CD4-positive, CD25-positive, alpha-beta regulatory T cell (primary cell): ENCODE data around the gene SRRM5. TPM values are rescaled to one million over a fixed set of nuclear protein-coding genes. Genes with fewer than 3 reads are reported as not detected.

Experiments used
- ATAC-seq, 2 donors: fragments of 150-1000 bp; cut with Tn5 transposase; one replicate each; pipeline ENCODE4 v1.10.0; 2021; ENCODE audit warnings: low read depth in 2 of 2, moderate number of reproducible peaks in 2 of 2, moderate library complexity in 1 of 2
- DNase-seq, 3 donors: peaks; one replicate each; pipeline versions ENCODE4 v3.0.0 to v3.0.0-alpha.2; 2012 to 2022; ENCODE audit warnings: mixed read lengths in 1 of 3
- H3K27ac ChIP-seq: one replicate; pipeline ENCODE4 v1.7.0; 2013; ENCODE audit warnings: mild to moderate bottlenecking, low read length; ENCODE audit not compliant: insufficient read depth, poor library complexity, severe bottlenecking
- H3K27me3 ChIP-seq: one replicate; pipeline ENCODE4 v1.7.0; 2013; ENCODE audit warnings: low read length; ENCODE audit not compliant: control insufficient read depth, insufficient read depth
- H3K36me3 ChIP-seq: one replicate; pipeline ENCODE4 v1.7.0; 2013; ENCODE audit warnings: mild to moderate bottlenecking, low read length, moderate library complexity; ENCODE audit not compliant: control insufficient read depth, insufficient read depth
- H3K4me1 ChIP-seq: 2 replicates; pipeline ENCODE4 v1.7.0; 2013; ENCODE audit warnings: mild to moderate bottlenecking, low read length; ENCODE audit not compliant: insufficient read depth, control insufficient read depth, poor library complexity, severe bottlenecking
- H3K4me3 ChIP-seq: one replicate; pipeline ENCODE4 v1.7.0; 2013; ENCODE audit warnings: low read depth, mild to moderate bottlenecking, low read length, moderate library complexity
- H3K9me3 ChIP-seq, 2 experiments: 1 replicate in 1 of 2; 2 replicates in 1 of 2; pipeline ENCODE4 v1.7.0; 2013; ENCODE audit warnings: low read length in 2 of 2, mild to moderate bottlenecking in 1 of 2, moderate library complexity in 1 of 2; ENCODE audit not compliant: control insufficient read depth in 2 of 2
- H3K27ac Mint-ChIP-seq, 3 donors: one replicate each; pipeline ENCODE4 v1.8.0; 2020 to 2022; ENCODE audit warnings: mild to moderate bottlenecking in 3 of 3, mixed read lengths in 3 of 3, moderate library complexity in 2 of 3
- H3K27me3 Mint-ChIP-seq: one replicate; pipeline ENCODE4 v1.8.0; 2022; ENCODE audit warnings: mild to moderate bottlenecking, mixed read lengths
- H3K36me3 Mint-ChIP-seq: one replicate; pipeline ENCODE4 v1.8.0; 2020; ENCODE audit warnings: mixed read lengths
- H3K4me1 Mint-ChIP-seq, 4 donors: one replicate each; pipeline ENCODE4 v1.8.0; 2020 to 2022; ENCODE audit warnings: mixed read lengths in 4 of 4, mild to moderate bottlenecking in 1 of 4
- H3K4me3 Mint-ChIP-seq, 4 donors: one replicate each; pipeline ENCODE4 v1.8.0; 2020 to 2022; ENCODE audit warnings: mild to moderate bottlenecking in 4 of 4, mixed read lengths in 4 of 4, moderate library complexity in 3 of 4
- H3K9me3 Mint-ChIP-seq, 7 donors: one replicate each; pipeline ENCODE4 v1.8.0; 2020 to 2022; ENCODE audit warnings: mixed read lengths in 7 of 7, mild to moderate bottlenecking in 3 of 7, moderate library complexity in 2 of 7
- polyA plus RNA-seq, 4 donors: library from polyadenylated mRNA; unstranded; fragments of 300-500 nt; fragmentation: Illumina TruSeq; gene quantifications; one replicate each; pipeline ENCODE4 v1.2.3, GENCODE V29; 2021
- total RNA-seq: library from RNA; stranded (reverse); gene quantifications from one replicate; pipeline ENCODE4 v1.2.3, GENCODE V29; 2022

Gene SRRM5, protein sequence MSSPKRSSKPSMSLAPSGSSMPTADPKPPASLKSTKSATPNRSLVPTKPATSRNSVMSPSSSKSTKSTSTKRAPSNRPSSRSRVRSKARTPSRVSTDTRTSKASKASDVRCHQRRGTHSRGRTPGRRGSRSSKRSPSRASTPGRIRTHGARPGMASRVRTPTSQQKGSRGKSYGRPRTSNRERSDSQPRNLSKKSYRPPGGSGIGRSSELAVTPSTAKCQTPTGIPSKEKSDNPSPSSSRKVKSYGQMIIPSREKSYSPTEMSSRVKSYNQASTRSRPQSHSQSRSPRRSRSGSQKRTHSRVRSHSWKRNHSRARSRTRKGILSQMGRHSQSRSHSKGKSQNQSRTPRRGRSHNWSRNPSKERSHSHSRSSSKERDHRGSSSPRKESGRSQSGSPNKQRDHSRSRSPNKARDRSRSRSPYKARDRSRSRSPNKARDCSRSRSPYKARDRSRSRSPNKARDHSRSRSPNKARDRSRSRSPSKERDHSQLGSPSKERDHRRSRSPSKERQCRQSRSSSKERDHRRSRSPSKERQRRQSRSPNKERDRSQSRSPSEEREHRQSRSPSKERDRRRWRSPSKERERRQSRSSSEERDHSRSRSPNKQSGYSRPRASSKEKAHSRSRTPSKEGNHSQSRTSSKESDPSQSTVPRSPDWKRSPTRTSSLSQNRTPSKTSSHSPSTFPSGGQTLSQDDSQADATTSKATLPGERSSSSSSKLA
- total RNA-seq, result 0.64 TPM
- polyA plus RNA-seq, result 1 to 10 TPM in 1 of 4 donors, under 1 TPM in 3; 0.42 to 1.1 (median 0.63) TPM

DNA sequence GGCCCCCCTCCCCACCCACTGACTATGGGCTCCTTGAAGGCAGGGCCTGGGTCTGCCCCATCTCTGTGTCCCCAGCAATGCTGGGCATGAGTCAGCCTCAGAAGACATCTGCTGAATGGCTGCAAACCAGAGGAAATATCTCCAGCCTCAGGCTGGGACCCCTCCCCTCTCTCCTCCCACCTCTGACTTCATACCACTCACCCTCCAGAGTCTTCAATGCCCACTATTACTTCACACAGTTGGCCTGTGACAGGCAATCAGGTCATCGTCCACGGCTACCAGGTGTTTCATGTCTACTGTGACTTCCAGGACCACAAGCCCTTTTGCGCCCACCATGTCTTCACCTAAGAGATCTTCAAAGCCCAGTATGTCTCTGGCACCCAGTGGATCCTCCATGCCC lies at the start of gene SRRM5:
TSS of gene SRRM5 (plus strand) at position 301 of the 400 bp plus-strand sequence. CDS start at position 335, 34 bp downstream.
- no peak within 1 kb of the TSS for H3K4me3 Mint-ChIP-seq
- Histone ChIP-seq H3K4me1 (no peaks in the 10 kb centered on the region), H3K27me3 (no peaks in the 10 kb centered on the region), H3K9me3 (no peaks in the 10 kb centered on the region), H3K36me3 (peaks cover 25% of the 10 kb centered on the region), H3K27ac (no peak within 1 kb of the TSS), H3K4me3 (no peak within 1 kb of the TSS)
- no peak for ATAC-seq
- H3K27me3 Mint-ChIP-seq, result no peaks in the 10 kb centered on the region
- H3K36me3 Mint-ChIP-seq, result peaks cover 17% of the 10 kb centered on the region
- peak within 1 kb of the TSS in 2 of 3 donors; percentile 9 to 46 for H3K27ac Mint-ChIP-seq
- DNase-seq, result no peak
- H3K9me3 Mint-ChIP-seq, result no peaks in the 10 kb centered on the region
- H3K4me1 Mint-ChIP-seq, result peaks cover 8 to 28% (median 21%) of the 10 kb centered on the region in 4 donors

DNA sequence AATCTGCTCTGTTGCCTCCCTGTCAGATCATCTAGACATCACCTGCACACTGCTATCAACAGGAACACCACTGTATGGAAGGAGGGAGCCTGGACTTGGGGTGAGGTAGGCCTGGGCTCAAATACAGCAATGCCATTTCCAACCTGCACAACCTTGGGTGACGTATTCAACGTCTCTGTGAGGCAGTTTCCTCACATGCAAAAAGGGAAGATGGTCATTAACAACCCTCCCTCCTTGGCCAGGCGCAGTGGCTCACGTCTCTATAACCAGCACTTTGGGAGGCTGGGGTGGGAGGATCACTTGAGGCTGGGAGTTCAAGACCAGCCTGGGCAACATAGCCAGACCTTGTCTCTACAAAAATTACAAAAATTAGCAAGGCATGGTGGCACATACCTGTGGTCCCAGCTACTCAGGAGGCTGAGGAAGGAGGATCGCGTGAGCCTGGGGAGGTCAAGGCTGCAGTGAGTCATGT lies 49.6 kb upstream of the SRRM5 start:
- peaks cover 0 to 2% (median 0%) of the 10 kb centered on the region in 7 donors for H3K9me3 Mint-ChIP-seq
- H3K27me3 Mint-ChIP-seq, result no peaks in the 10 kb centered on the region
- no peak for ATAC-seq
- Histone ChIP-seq H3K27me3 (no peaks in the 10 kb centered on the region), H3K9me3 (no peaks in the 10 kb centered on the region), H3K36me3 (peaks cover 12% of the 10 kb centered on the region), H3K4me1 (peaks cover 35% of the 10 kb centered on the region), H3K27ac (peak overlapping the region; percentile 92), H3K4me3 (peak overlapping the region; percentile 76)
- H3K4me3 Mint-ChIP-seq, result peak overlapping the region; percentile 22 to 86 (median 66)
- H3K4me1 Mint-ChIP-seq, result peaks cover 0 to 57% (median 43%) of the 10 kb centered on the region in 4 donors
- DNase-seq, result peak in 1 of 3 donors; percentile 3
- H3K27ac Mint-ChIP-seq, result peak overlapping the region; percentile 93 to 99 (median 97)
- peaks cover 24% of the 10 kb centered on the region for H3K36me3 Mint-ChIP-seq

- Mint-ChIP-seq H3K27me3 (no peaks in the 10 kb centered on the region), H3K27ac (peak overlapping the region; percentile 93 to 99 (median 97)), H3K9me3 (peaks cover 0 to 2% (median 0%) of the 10 kb centered on the region in 7 donors), H3K36me3 (peaks cover 22% of the 10 kb centered on the region), H3K4me1 (peaks cover 0 to 57% (median 43%) of the 10 kb centered on the region in 4 donors), H3K4me3 (peak overlapping the region; percentile 22 to 86 (median 66))
- peak overlapping the region; percentile 76 for H3K4me3 ChIP-seq
- no peaks in the 10 kb centered on the region for H3K27me3 ChIP-seq
- H3K36me3 ChIP-seq, result peaks cover 9% of the 10 kb centered on the region
- ATAC-seq (peak; percentile 93 to 94), DNase-seq (peak; percentile 54 to 94 (median 83))
- no peaks in the 10 kb centered on the region for H3K9me3 ChIP-seq
- peak overlapping the region; percentile 92 for H3K27ac ChIP-seq
- peaks cover 35% of the 10 kb centered on the region for H3K4me1 ChIP-seq
Observed at GRCh38 chr19:43562698-43563241, 49.1 kb upstream of the SRRM5 start.

- DNase-seq, result no peak
- Mint-ChIP-seq H3K27ac (peak overlapping the region; percentile 93 to 99 (median 97)), H3K9me3 (peaks cover 0 to 2% (median 0%) of the 10 kb centered on the region in 7 donors), H3K27me3 (no peaks in the 10 kb centered on the region), H3K36me3 (peaks cover 21% of the 10 kb centered on the region), H3K4me3 (peak overlapping the region; percentile 8 to 86 (median 31)), H3K4me1 (peaks cover 0 to 55% (median 44%) of the 10 kb centered on the region in 4 donors)
- Histone ChIP-seq H3K27me3 (no peaks in the 10 kb centered on the region), H3K9me3 (no peaks in the 10 kb centered on the region), H3K4me3 (no peak overlapping the region), H3K27ac (peak overlapping the region; percentile 92), H3K36me3 (peaks cover 4% of the 10 kb centered on the region), H3K4me1 (peaks cover 35% of the 10 kb centered on the region)
- no peak for ATAC-seq
Observed at GRCh38 chr19:43563816-43564457, 48.0 kb upstream of the SRRM5 start.

GRCh38 chr19:43564800-43565199 lies 47.1 kb upstream of the SRRM5 start:
- Mint-ChIP-seq H3K4me1 (peaks cover under 1 to 54% (median 42%) of the 10 kb centered on the region in 4 donors), H3K4me3 (no peak overlapping the region), H3K36me3 (peaks cover 16% of the 10 kb centered on the region), H3K27me3 (no peaks in the 10 kb centered on the region), H3K9me3 (peaks cover 0 to 2% (median 0%) of the 10 kb centered on the region in 7 donors), H3K27ac (peak overlapping the region; percentile 38 to 97 (median 65))
- H3K27ac ChIP-seq, result no peak overlapping the region
- H3K4me3 ChIP-seq, result no peak overlapping the region
- no peak for DNase-seq
- peaks cover 35% of the 10 kb centered on the region for H3K4me1 ChIP-seq
- H3K9me3 ChIP-seq, result no peaks in the 10 kb centered on the region
- no peaks in the 10 kb centered on the region for H3K27me3 ChIP-seq
- no peak for ATAC-seq
- H3K36me3 ChIP-seq, result peaks cover 4% of the 10 kb centered on the region

DNA sequence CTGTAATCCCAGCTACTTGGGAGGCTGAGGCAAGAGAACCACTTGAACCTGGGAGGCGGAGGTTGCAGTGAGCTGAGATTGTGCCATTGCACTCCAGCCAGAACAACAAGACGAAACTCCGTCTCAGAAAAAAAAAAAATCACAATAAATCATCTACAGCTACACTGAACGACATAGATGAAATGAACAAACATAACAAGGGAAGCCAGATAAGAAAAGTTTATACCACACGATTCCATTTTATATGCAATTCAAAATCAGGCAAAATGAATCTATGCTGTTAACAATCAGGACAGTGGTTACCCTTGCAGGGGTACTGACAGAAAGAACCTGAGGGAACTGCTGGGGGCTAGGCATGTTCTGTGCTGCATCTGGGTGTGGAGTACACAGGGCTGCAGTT lies 42.2 kb upstream of the SRRM5 start:
- Mint-ChIP-seq H3K4me1 (peaks cover 13 to 41% (median 27%) of the 10 kb centered on the region in 4 donors), H3K36me3 (peaks cover 21% of the 10 kb centered on the region), H3K27ac (peak overlapping the region in 2 of 3 donors; percentile 81 to 87), H3K9me3 (peaks cover 0 to 2% (median 0%) of the 10 kb centered on the region in 7 donors), H3K27me3 (no peaks in the 10 kb centered on the region), H3K4me3 (peak overlapping the region in 2 of 4 donors; percentile 15 to 56)
- H3K27ac ChIP-seq, result no peak overlapping the region
- H3K4me1 ChIP-seq, result peaks cover 12% of the 10 kb centered on the region
- H3K36me3 ChIP-seq, result peaks cover 4% of the 10 kb centered on the region
- no peak overlapping the region for H3K4me3 ChIP-seq
- H3K27me3 ChIP-seq, result no peaks in the 10 kb centered on the region
- ATAC-seq (no peak), DNase-seq (no peak)
- H3K9me3 ChIP-seq, result no peaks in the 10 kb centered on the region
